Natural killer cell (primary cell): ENCODE data around the gene ZNF181. TPM values are rescaled to one million over a fixed set of nuclear protein-coding genes. Genes with fewer than 3 reads are reported as not detected.
A peak's percentile ranks its signal among the peaks of the same experiment; 100 is the strongest.
"Not testable (repeated sequence)": the region's sequence is repeated elsewhere in the genome, so short reads cannot be mapped to it uniquely, and the experiment has no call there.

Source experiments
- ATAC-seq, 3 donors: fragments of 150-1000 bp in 2 of 3; fragments of 200-7000 bp in 1 of 3; cut with Tn5 transposase; 1 replicate in 1 of 3; 2 replicates in 2 of 3; pipeline ENCODE4 v1.10.0; 2021; ENCODE audit warnings: mild to moderate bottlenecking in 2 of 3, moderate library complexity in 2 of 3
- DNase-seq, 2 donors: peaks; one replicate each; pipeline versions ENCODE4 v3.0.0 to v3.0.0-alpha.2; 2013 to 2021; ENCODE audit warnings: mixed read lengths in 1 of 2
- H3K27ac ChIP-seq: one replicate; pipeline ENCODE4 v1.5.1; 2013; ENCODE audit warnings: mild to moderate bottlenecking, low read length
- H3K27me3 ChIP-seq: one replicate; pipeline ENCODE4 v1.6.1; 2013; ENCODE audit warnings: low read length; ENCODE audit not compliant: control insufficient read depth, insufficient read depth
- H3K36me3 ChIP-seq: one replicate; pipeline ENCODE4 v1.6.1; 2013; ENCODE audit warnings: low read length; ENCODE audit not compliant: control insufficient read depth, insufficient read depth
- H3K4me1 ChIP-seq: one replicate; pipeline ENCODE4 v1.6.1; 2013; ENCODE audit warnings: low read length; ENCODE audit not compliant: control insufficient read depth, insufficient read depth
- H3K4me3 ChIP-seq: one replicate; pipeline ENCODE4 v1.5.1; 2013; ENCODE audit warnings: low read length
- H3K9me3 ChIP-seq: one replicate; pipeline ENCODE4 v1.6.1; 2013; ENCODE audit warnings: low read length; ENCODE audit not compliant: control insufficient read depth, insufficient read depth
- H3K27ac Mint-ChIP-seq, 2 donors: one replicate each; pipeline ENCODE4 v1.8.0; 2022; ENCODE audit warnings: mild to moderate bottlenecking in 2 of 2, mixed read lengths in 2 of 2, moderate library complexity in 1 of 2
- H3K27me3 Mint-ChIP-seq, 2 donors: one replicate each; pipeline ENCODE4 v1.8.0; 2022; ENCODE audit warnings: low read depth in 2 of 2, mixed read lengths in 2 of 2
- H3K36me3 Mint-ChIP-seq: one replicate; pipeline ENCODE4 v1.8.0; 2022; ENCODE audit warnings: mixed read lengths
- H3K4me1 Mint-ChIP-seq, 2 donors: one replicate each; pipeline ENCODE4 v1.8.0; 2022; ENCODE audit warnings: mixed read lengths in 2 of 2
- H3K4me3 Mint-ChIP-seq: one replicate; pipeline ENCODE4 v1.8.0; 2022; ENCODE audit warnings: mild to moderate bottlenecking, moderate library complexity, mixed read lengths
- H3K9me3 Mint-ChIP-seq, 2 donors: one replicate each; pipeline ENCODE4 v1.8.0; 2022; ENCODE audit warnings: mixed read lengths in 2 of 2
- CTCF ChIP-seq: fragments of 200-600 bp; IDR thresholded peaks from one replicate; pipeline ENCODE4 v1.8.0; 2022; ENCODE audit warnings: antibody characterized with exemption
- WGBS: methylation state at CpG from one replicate; pipeline ENCODE4 v1.1.7; 2013; ENCODE audit warnings: missing lambda C conversion rate; ENCODE audit not compliant: insufficient coverage; 5-methylcytosine and 5-hydroxymethylcytosine counted together
- intact Hi-C: fragments of 100-400 bp; cut with micrococcal nuclease; formaldehyde crosslinking; loops from one replicate; pipeline ENCODE4 v1.14.2; 2022
- total RNA-seq, 4 donors: library from RNA; stranded (reverse); fragments of 120-200 nt in 1 of 4; gene quantifications; one replicate each; pipeline versions ENCODE4 v1.2.3 to v1.2.4, GENCODE V29; 2013 to 2022

ZNF181 gene
- 1 to 10 TPM; 3.2 to 3.7 (median 3.5) TPM for total RNA-seq
- total RNA-seq (2013), result 24.4 TPM

GRCh38 chr19:34733746-34734536 is at the start of gene ZNF181:
ZNF181 (plus strand) TSS chr19:34734243; CDS start chr19:34735038, 795 bp downstream.
- under 1% methylated on average over 67 of the region's 67 CpGs for WGBS
- H3K27me3 ChIP-seq, result no peaks in the 10 kb centered on the region
- H3K27ac Mint-ChIP-seq, result peak within 1 kb of the TSS; percentile 90 to 94
- H3K36me3 ChIP-seq, result peaks cover 8% of the 10 kb centered on the region
- peak within 1 kb of the TSS; percentile 76 for H3K4me3 ChIP-seq
- H3K4me1 ChIP-seq, result peaks cover 24% of the 10 kb centered on the region
- peak; percentile 73 to 90 for DNase-seq
- H3K27me3 Mint-ChIP-seq, result no peaks in the 10 kb centered on the region
- H3K9me3 ChIP-seq, result peaks cover 9% of the 10 kb centered on the region
- H3K4me1 Mint-ChIP-seq, result peaks cover 21 to 31% of the 10 kb centered on the region in 2 donors
- H3K9me3 Mint-ChIP-seq, result no peaks in the 10 kb centered on the region
- intact Hi-C loops, result loop anchor here (1.0 to 2.0 kb wide), 2 partner anchors 39 to 57 kb away; partner anchors contain the start of genes SCGB2B2, ZNF302 and ZNF599
- ATAC-seq, result peak; percentile 82 to 86 (median 83)
- no peak for TF ChIP-seq CTCF
- H3K36me3 Mint-ChIP-seq, result peaks cover 4% of the 10 kb centered on the region
- H3K27ac ChIP-seq, result peak within 1 kb of the TSS; percentile 93
- peak within 1 kb of the TSS; percentile 92 for H3K4me3 Mint-ChIP-seq

GRCh38 chr19:34685266-34685665 is 48.8 kb upstream of the ZNF181 start:
- peaks cover 38% of the 10 kb centered on the region for H3K36me3 ChIP-seq
- H3K9me3 ChIP-seq, result peaks cover 25% of the 10 kb centered on the region
- DNase-seq, H3K27ac ChIP-seq, H3K4me1 ChIP-seq, H3K27ac Mint-ChIP-seq, H3K27me3 ChIP-seq, H3K4me3 Mint-ChIP-seq, intact Hi-C loops, H3K4me3 ChIP-seq, ATAC-seq, H3K27me3 Mint-ChIP-seq, H3K4me1 Mint-ChIP-seq: not testable (repeated sequence)
- Mint-ChIP-seq H3K36me3 (peaks cover 65% of the 10 kb centered on the region), H3K9me3 (peaks cover 20 to 22% of the 10 kb centered on the region in 2 donors)
- whole genome bisulfite sequencing, result 96% methylated on average over 3 of the region's 5 CpGs

GRCh38 chr19:34686455-34686854 is 47.6 kb upstream of the ZNF181 start:
- Mint-ChIP-seq H3K4me1 (no peaks in the 10 kb centered on the region), H3K36me3 (peaks cover 58% of the 10 kb centered on the region), H3K27ac (no peak overlapping the region), H3K27me3 (peaks cover 6 to 8% of the 10 kb centered on the region in 2 donors), H3K4me3 (no peak overlapping the region), H3K9me3 (peaks cover 20 to 22% of the 10 kb centered on the region in 2 donors)
- H3K4me1 ChIP-seq, result no peaks in the 10 kb centered on the region
- peaks cover 25% of the 10 kb centered on the region for H3K9me3 ChIP-seq
- no peaks in the 10 kb centered on the region for H3K27me3 ChIP-seq
- TF ChIP-seq CTCF, result no peak
- ATAC-seq, result no peak
- intact Hi-C loops, result no loop called here
- DNase-seq, result no peak
- 87% methylated on average over 2 of the region's 5 CpGs for WGBS
- H3K27ac ChIP-seq, result no peak overlapping the region
- H3K4me3 ChIP-seq, result no peak overlapping the region
- peaks cover 26% of the 10 kb centered on the region for H3K36me3 ChIP-seq

GRCh38 chr19:34687348-34687747 is 46.7 kb upstream of the ZNF181 start:
- Histone ChIP-seq H3K36me3 (peaks cover 19% of the 10 kb centered on the region), H3K4me1 (no peaks in the 10 kb centered on the region), H3K4me3 (no peak overlapping the region), H3K27me3 (no peaks in the 10 kb centered on the region), H3K27ac (no peak overlapping the region), H3K9me3 (peaks cover 22% of the 10 kb centered on the region)
- Mint-ChIP-seq H3K9me3 (peaks cover 20 to 22% of the 10 kb centered on the region in 2 donors), H3K27ac (no peak overlapping the region), H3K4me1 (no peaks in the 10 kb centered on the region), H3K36me3 (peaks cover 52% of the 10 kb centered on the region), H3K4me3 (no peak overlapping the region), H3K27me3 (peaks cover 10 to 15% of the 10 kb centered on the region in 2 donors)
- no peak for TF ChIP-seq CTCF
- DNase-seq, result no peak
- WGBS, result 67% methylated on average over 2 of the region's 2 CpGs
- ATAC-seq, result no peak
- intact Hi-C loops, result no loop called here
